HepG2 (cell line): ENCODE measurements around the gene FZD4.
"Not testable (repeated sequence)": the region's sequence is repeated elsewhere in the genome, so short reads cannot be mapped to it uniquely, and the experiment has no call there.

Experiments
- ARNT2 ChIP-seq: sonication (generic); formaldehyde crosslinking; IDR thresholded peaks from 2 replicates; pipeline ENCODE4 v1.8.0; 2022; ENCODE audit warnings: mild to moderate bottlenecking, low read depth, missing genetic modification reagents, moderate library complexity
- ZMYM4 ChIP-seq: sonication (generic); formaldehyde crosslinking; IDR thresholded peaks from 2 replicates; pipeline ENCODE4 v1.8.1; 2023; ENCODE audit warnings: mild to moderate bottlenecking, missing genetic modification reagents

- TF ChIP-seq ZMYM4; ARNT2 (CRISPR knock-in tag): not testable (repeated sequence)
These were observed 12.4 kb upstream of the FZD4 start for GRCh38 chr11:86967601-86968000.
